AG08396 (cell line): ENCODE measurements around the gene DNAJC21.
"Not testable (repeated sequence)": the region's sequence is repeated elsewhere in the genome, so short reads cannot be mapped to it uniquely, and the experiment has no call there.

Source experiments
- DNase-seq: peaks from one replicate; pipeline ENCODE4 v3.0.0; 2012; ENCODE audit warnings: low spot score, mixed read lengths

DNAJC21 gene

GRCh38 chr5:34929134-34929719 lies at the start of gene DNAJC21:
DNAJC21 (plus strand) TSS chr5:34929559; CDS start chr5:34929820, 261 bp downstream.
- DNase-seq = peak; percentile 98

GRCh38 chr5:34881246-34881645 lies 48.1 kb upstream of the DNAJC21 start:
- no peak for DNase-seq

GRCh38 chr5:34886392-34887119 lies 42.8 kb upstream of the DNAJC21 start:
- no peak for DNase-seq

- no peak for DNase-seq
Observed at GRCh38 chr5:34889394-34889793, 40.0 kb upstream of the DNAJC21 start.

- peak; percentile 34 for DNase-seq
Observed at GRCh38 chr5:34891981-34892380, 37.4 kb upstream of the DNAJC21 start.

GRCh38 chr5:34892414-34892813 lies 36.9 kb upstream of the DNAJC21 start:
- no peak for DNase-seq

- DNase-seq = no peak
Observed at GRCh38 chr5:34894716-34895115, 34.6 kb upstream of the DNAJC21 start.

GRCh38 chr5:34895641-34896419 lies 33.5 kb upstream of the DNAJC21 start:
- DNase-seq = no peak

GRCh38 chr5:34897646-34898045 lies 31.7 kb upstream of the DNAJC21 start:
- no peak for DNase-seq

GRCh38 chr5:34898258-34898895 lies 31.0 kb upstream of the DNAJC21 start:
- DNase-seq = peak; percentile 59

- no peak for DNase-seq
Observed at GRCh38 chr5:34899066-34899465, 30.3 kb upstream of the DNAJC21 start.

- no peak for DNase-seq
Observed at GRCh38 chr5:34900652-34901051, 28.7 kb upstream of the DNAJC21 start.

GRCh38 chr5:34903260-34903659 lies 26.1 kb upstream of the DNAJC21 start:
- no peak for DNase-seq

- DNase-seq = peak; percentile 8
Observed at GRCh38 chr5:34905564-34905963, 23.8 kb upstream of the DNAJC21 start.

- DNase-seq = peak; percentile 30
Observed at GRCh38 chr5:34913072-34913471, 16.3 kb upstream of the DNAJC21 start.

- DNase-seq = peak; percentile 14
Observed at GRCh38 chr5:34914671-34915138, 14.7 kb upstream of the DNAJC21 start.

- peak; percentile 88 for DNase-seq
Observed at GRCh38 chr5:34915139-34915855, 14.1 kb upstream of the DNAJC21 start, which contains the start of the genes BRIX1 and RAD1. BRIX1 (plus strand) TSS chr5:34915711; CDS start chr5:34915739, 28 bp downstream. RAD1 (minus strand) TSS chr5:34915504; CDS start chr5:34914892, 612 bp downstream.

GRCh38 chr5:34915856-34916192 lies 13.5 kb upstream of the DNAJC21 start:
- peak; percentile 5 for DNase-seq

GRCh38 chr5:34916518-34916917 lies 12.8 kb upstream of the DNAJC21 start:
- DNase-seq = no peak

GRCh38 chr5:34918025-34918424 lies 11.3 kb upstream of the DNAJC21 start:
- DNase-seq = no peak

- DNase-seq = no peak
Observed at GRCh38 chr5:34919077-34919476, 10.3 kb upstream of the DNAJC21 start.

- DNase-seq = not testable (repeated sequence)
Observed at GRCh38 chr5:34923256-34923655, 6.1 kb upstream of the DNAJC21 start.
